ENCODE measurements around the gene DND1.
"Not testable (repeated sequence)": the region's sequence is repeated elsewhere in the genome, so short reads cannot be mapped to it uniquely, and the experiment has no call there.

Gene DND1

DNA sequence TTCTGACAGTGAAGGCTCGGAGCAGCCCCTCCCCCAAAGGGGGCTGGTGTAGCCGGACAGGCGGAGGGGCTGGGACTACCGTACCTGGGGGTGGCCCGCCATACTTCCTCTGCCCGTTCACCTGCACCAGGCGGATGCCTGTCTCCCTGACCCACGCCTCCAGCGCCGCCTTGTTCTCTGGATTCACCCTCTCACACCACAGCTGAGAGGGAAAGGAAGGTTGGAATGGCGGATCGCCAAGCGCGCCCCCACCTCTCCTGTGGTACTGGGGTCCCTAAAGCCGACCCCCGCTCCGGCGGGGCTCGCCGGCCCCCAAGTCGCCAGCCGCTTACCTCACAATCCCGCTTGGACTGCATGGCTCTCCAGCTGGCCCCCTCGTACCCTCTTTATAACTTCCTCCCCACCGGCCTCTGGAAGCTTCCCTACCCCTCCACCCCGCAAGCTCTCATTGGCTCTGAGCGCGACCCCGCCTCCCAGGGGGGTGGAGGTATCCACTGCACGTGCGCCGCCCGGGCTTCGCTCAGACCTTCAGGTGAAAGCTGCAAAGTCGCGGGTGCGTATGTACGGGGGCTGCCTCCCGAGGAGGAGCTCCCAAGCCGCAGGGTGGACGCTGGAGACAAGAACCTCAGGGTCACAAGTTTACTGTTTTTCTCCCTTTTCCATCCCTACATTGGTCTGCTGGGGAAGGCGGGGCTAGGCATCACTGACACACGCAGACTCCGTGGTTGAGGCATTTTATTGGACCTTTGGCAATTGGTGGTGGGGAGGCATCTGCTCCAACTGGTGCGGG lies at the start of gene DND1:
Gene DND1 (minus strand): TSS at position 390 of the 790 bp plus-strand sequence. CDS start 34 bp downstream, at position 356.
- no peak for DNase-seq

GRCh38 chr5:140721395-140721794 lies 48.0 kb upstream of the DND1 start:
- DNase-seq: not testable (repeated sequence)

DNA sequence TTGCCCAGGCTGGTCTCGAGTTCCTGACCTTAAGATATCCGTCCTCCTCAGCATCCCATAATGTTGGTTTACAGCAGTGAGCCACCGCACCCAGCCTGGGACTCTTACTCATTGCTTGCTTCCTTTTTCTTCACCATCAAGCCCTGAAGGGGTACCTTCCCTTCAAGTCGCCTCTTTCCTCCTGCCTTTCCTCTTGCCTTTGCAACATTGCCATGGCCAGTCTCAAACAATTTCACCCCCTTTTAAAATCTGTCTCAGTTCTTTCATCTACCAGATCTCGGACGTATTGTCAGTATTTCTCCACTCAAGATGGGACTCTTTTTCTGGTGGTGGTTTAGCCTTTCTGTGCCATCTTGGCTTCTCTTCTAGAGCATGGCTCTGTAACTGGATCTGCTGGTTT lies 47.4 kb upstream of the DND1 start:
- not testable (repeated sequence) for DNase-seq

GRCh38 chr5:140718266-140718592 lies 44.9 kb upstream of the DND1 start:
- no peak for DNase-seq

DNA sequence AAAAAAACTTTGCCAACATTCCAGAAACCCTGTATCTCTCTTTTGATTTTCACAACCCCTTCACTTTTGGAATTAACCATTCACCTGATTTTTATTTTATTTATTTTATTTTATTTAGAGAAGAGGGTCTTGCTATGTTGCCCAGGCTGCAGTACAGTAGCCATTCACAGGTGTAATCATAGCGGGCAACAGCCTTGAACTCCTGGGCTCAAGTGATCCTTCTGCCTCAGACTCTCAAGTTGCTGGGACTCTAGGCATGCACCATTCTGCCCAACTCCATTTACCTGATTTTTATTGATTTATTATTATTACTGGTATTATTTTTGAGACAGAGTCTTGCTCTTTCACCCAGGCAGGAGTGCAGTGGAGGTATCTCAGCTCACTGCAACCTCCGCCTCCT lies 42.9 kb upstream of the DND1 start:
- DNase-seq: not testable (repeated sequence)

DNA sequence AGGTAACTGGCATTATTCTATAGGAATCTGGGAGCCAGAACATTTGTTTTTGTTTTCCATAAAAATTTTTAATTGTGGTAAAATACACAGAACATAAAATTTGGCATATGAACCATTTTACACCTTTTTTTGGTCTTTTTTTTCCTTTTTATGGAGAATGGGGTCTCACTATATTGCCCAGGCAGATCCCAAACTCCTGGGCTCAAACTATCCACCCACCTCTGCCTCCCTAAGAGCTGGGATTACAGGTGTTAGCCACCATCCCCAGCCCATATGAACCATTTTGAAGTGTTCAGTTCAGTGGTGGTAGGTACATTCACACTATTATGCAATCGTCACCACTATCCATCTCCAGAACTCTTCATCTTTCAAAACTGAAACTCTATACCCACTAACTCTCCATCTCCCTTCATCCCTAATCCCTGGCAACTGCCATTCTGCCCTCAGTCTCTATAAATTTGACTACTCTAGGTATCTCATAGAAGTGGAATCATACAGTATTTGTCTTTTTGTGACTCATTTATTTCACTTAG lies 40.3 kb upstream of the DND1 start:
- DNase-seq: no peak

GRCh38 chr5:140711794-140712193 lies 38.4 kb upstream of the DND1 start:
- DNase-seq: no peak

GRCh38 chr5:140710899-140711552 lies 37.6 kb upstream of the DND1 start:
- DNase-seq: peak; percentile 83

- not testable (repeated sequence) for DNase-seq
Measured at GRCh38 chr5:140708787-140709186, 35.4 kb upstream of the DND1 start.

DNA sequence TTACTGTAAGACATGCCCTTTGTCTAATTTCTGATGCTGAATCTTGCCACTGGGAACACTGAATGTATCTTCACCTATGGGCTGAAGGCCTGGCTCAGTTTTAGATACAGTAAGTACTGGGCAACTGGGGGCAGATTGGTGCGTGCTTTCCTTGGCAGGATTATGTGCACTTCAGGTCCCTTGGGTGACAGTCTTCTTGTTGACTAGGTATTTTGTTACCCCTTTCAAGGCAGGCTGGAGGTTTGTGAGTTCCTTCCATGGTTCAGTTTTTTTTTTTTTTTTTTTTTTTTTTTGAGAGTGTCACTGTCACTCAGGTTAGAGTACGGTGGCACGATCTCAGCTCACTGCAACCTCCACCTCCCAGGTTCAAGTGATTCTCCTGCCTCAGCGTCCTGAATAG lies 34.4 kb upstream of the DND1 start:
- no peak for DNase-seq

DNA sequence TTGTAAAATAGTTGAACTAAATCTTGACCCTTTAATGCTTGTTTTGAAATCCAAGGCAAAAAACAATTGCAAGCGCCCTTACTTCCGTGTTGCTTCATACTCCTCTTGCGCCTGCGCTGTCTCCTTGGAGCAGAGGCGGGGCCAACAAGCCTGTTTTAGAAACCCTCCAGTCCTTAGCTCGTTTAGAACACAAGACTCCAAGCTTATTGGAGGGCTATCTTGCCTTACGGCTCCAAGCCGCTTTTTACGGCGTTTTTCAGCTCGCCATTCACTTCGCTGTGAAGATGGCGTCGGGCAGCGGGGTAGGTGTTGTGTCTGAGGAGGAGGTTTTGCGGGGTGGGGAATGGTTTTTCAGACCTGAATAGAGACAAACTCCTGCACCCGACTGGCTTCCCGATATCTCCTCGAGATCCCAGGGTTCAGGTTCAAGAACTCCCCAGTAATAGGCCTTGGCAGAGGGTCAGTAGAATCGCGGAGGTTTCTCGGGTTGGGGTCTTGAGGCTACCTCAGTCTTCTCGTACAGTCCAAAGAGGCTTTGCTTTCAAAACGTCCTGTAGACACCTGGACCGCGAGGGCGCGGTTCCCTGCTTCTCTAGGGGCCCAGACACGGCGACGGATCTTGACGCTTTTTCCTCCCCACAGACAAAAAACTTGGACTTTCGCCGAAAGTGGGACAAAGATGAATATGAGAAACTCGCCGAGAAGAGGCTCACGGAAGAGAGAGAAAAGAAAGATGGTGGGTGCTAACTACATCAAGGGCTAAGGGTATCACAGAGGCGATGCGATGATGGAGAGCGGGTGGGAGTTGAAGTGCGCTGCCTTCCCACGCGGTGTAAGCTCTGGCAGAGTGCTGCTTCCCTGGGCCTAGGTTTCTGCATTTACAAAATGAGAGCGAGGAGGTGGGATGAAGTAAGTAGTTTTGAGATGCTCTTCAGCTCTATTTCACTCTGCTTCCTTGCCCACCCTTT lies 27.1 kb upstream of the DND1 start, which contains the start of gene ZMAT2:
Gene ZMAT2 (plus strand): TSS at position 271 of the 968 bp plus-strand sequence. CDS start 14 bp downstream, at position 285.
- peak; percentile 86 for DNase-seq

DNA sequence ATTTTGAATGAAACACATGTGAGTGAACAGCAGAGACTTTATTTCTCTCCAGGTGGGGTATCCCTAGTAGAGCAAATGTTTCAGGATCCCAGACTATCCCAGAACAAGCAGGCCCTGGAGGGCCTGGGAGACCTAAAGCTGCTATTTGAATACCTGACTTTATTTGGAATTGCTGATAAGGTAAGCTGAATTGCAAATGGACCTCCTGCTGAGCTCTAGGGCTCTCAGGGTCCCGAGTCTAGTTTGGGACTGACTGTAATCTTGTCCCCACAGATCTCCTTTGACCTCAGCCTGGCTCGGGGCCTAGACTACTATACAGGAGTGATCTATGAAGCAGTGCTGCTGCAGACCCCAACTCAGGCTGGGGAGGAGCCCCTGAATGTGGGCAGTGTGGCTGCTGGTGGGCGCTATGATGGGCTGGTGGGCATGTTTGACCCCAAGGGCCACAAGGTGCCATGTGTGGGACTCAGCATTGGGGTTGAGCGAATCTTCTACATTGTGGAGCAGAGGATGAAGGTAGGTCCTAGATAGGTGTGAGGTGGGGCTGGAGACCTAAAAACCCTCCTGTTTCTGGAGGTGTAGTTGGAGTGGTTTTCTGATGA lies 23.6 kb upstream of the DND1 start:
- no peak for DNase-seq

DNA sequence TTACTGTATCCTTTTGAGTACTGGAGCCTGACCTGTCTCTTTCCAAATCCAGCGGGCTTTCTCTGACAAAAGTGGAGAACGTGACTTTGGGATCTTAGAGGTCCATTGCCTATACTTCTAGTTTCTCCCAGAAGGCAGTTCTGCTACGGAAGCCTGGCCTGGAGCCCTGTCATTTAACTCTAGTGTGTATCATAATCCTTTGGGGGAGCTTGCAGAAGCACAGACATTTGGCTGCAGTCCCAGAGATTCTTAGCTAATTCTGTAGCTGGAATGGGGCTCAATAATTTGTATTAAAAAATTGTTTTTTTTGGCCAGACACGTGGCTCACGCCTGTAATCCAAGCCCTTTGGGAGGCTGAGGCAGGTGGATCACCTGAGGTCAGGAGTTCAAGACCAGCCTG lies 20.9 kb upstream of the DND1 start:
- no peak for DNase-seq

DNA sequence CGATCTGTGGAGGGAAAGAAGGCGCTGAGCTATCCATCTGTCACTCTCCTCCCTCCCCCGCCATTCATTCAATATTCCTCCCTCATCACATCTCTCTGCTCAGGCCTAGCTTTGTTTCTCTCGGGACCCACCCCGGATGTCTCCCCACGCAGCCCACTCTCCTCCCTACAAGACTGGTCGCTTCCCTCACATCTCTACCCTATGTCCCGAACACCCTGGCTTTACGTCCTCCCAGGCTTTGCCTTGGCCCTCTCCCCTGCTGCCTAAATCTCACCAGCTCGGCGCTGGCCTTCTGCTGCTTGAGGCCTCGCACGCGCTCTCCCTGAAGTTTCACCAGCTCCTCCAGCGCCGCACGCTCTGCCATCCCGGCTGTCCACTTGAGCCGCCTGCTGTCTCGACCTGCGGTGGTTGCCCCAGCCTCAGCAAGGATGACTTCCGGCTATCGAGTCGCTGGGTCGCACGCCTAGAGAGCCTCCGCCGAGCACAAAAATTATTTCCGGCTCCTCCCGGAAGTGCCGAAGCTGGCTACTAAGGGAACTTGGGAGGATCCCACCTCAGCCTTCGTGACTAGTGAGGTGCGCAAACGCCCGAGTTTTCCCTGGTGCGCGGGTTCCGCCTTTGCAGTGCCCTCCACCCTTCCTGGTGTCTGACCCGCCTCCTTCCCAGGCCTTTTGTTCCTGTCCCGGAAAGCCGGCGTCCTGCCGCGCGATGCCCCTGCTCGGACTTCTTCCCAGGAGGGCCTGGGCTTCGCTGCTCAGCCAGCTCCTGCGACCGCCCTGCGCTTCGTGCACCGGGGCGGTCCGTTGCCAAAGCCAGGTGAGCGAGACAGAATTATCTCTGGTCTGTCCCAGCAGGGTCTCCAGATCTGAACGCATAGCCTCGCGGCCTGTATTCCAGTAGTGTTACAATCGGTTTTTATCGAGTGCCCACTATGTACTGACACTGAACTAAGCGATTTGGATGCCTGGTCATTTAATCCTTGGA lies 17.9 kb upstream of the DND1 start, which contains the start of the genes HARS1 and HARS2:
Gene HARS1 (minus strand): TSS at position 430 of the 984 bp plus-strand sequence. CDS start 66 bp downstream, at position 364.
Gene HARS2 (plus strand): TSS at position 515 of the 984 bp plus-strand sequence. CDS start 194 bp downstream, at position 709.
- peak; percentile 76 for DNase-seq

GRCh38 chr5:140690376-140690932 lies 17.1 kb upstream of the DND1 start:
- DNase-seq: no peak

- no peak for DNase-seq
Measured at GRCh38 chr5:140678993-140679392, 5.6 kb upstream of the DND1 start.

- DNase-seq: no peak
Measured at GRCh38 chr5:140677947-140678346, 4.6 kb upstream of the DND1 start.

- DNase-seq: no peak
Measured at GRCh38 chr5:140674629-140675028, 1.3 kb upstream of the DND1 start.

DNA sequence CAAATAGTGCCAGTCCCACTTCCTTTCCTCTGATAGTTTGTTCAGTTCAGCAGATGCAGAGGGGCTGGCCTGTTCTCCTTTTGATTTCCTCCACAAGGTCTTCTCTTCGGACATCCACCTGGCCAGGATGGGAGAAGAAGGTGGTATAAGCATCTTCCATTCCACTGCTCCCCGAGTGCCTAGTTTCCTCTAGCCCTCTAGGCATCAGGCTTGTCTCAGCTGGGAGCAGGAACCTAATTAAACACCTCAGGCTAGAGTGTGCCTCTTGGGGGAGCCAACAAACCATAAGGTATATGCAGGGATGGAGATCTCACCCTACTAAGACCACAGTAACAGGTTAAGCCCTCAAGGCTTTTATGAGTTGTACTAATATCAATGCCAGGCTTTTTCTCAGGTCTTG lies 835 bp upstream of the DND1 start:
- DNase-seq: no peak

DNA sequence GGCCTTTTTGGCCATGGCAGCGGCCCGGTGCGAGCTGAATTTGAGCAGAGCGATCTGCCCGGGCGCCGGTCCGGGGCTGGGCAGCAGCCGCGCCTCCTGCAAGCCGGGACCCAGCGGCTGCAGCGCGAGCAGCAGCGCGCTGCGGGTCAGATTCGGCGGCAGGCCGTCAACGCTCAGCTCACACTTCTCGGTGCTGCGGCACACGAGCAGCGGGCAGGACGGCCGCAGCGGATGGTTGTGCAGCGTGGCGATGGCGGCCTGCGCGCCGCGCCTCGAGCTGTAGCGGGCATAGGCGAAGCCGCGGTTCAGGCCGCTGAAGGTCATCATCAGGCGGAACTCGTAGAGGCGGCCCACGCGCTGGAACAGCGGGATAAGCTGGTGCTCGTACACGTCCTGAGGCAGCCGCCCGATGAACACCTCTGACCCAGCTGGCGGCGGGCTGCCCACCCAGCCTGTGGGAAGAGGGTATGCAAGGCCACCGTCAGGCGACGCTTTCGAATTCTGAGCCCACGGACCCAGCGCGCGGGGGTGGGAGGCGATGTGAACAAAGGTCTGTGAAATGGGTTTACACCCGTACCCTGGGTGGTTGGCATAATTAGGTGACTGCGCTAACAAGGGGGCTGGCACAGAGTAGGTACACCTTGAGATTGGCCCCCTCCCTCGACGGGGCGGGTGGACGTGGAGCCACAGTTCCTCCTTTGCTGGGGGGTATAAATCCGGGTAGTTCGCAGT lies 755 bp downstream of the DND1 start:
- DNase-seq: peak; percentile 40

Measured in activated CD4-positive, CD25-positive, alpha-beta regulatory T cell treated with anti-CD3 and anti-CD28 coated beads, Interleukin-2, amount 50 U/mL, for 72 hours (primary cell).